ENCODE results near the gene LY6G5B.

- TF ChIP-seq EZH2 (IDR thresholded peaks at IDR 0.05) (no peak), POLR2AphosphoS5 (IDR thresholded peaks at IDR 0.05; ENCODE audit: borderline replicate concordance, low read depth, low read length) (no peak), FOXP2 (optimal IDR thresholded peaks at IDR 0.05; ENCODE audit: control extremely low read depth, extremely low read length, insufficient read depth) (no peak)
Measured at GRCh38 chr6:31686483-31686882, 16.7 kb downstream of the LY6G5B start.

Measured in SK-N-MC (cell line).